ENCODE results near the gene APBB1.
A peak's percentile ranks its signal among the peaks of the same experiment; 100 is the strongest.

Gene APBB1

GRCh38 chr11:6437423-6437822, 18.5 kb upstream of the APBB1 start:
- TF ChIP-seq EP300 (IDR thresholded peaks at IDR 0.05; ENCODE audit: borderline replicate concordance): no peak

- TF ChIP-seq CREB1 (IDR thresholded peaks at IDR 0.05; ENCODE audit: low read depth) (no peak), CEBPB (IDR thresholded peaks at IDR 0.05) (no peak), YY1 (IDR thresholded peaks at IDR 0.05; ENCODE audit: low read depth) (no peak), TEAD4 (IDR thresholded peaks at IDR 0.05) (no peak), MAX (IDR thresholded peaks at IDR 0.05) (no peak)
Observed at GRCh38 chr11:6433998-6434660, 15.2 kb upstream of the APBB1 start.

GRCh38 chr11:6431861-6432260, 13.0 kb upstream of the APBB1 start:
- TF ChIP-seq EP300 (IDR thresholded peaks at IDR 0.05; ENCODE audit: borderline replicate concordance): 0 out of 2 replicates have a peak, but pooled peaks have one; percentile 24
- peak; percentile 72 for TF ChIP-seq TEAD4 (IDR thresholded peaks at IDR 0.05)
- TF ChIP-seq TAF1 (IDR thresholded peaks at IDR 0.05; ENCODE audit: low read depth): no peak
- TF ChIP-seq NFIC (IDR thresholded peaks at IDR 0.05): peak; percentile 55; the same call in 1 of the 2 replicates

GRCh38 chr11:6427516-6427915, 8.6 kb upstream of the APBB1 start:
- TF ChIP-seq FOXM1 (IDR thresholded peaks at IDR 0.05; ENCODE audit: borderline replicate concordance, low read depth): no peak
- no peak for TF ChIP-seq TCF12 (IDR thresholded peaks at IDR 0.05; ENCODE audit: low read depth)
- TF ChIP-seq RAD21 (IDR thresholded peaks at IDR 0.05; ENCODE audit: low read depth): no peak
- no peak for TF ChIP-seq TAF1 (IDR thresholded peaks at IDR 0.05; ENCODE audit: low read depth)
- no peak for TF ChIP-seq USF1 (IDR thresholded peaks at IDR 0.05)
- no peak for TF ChIP-seq CEBPB (IDR thresholded peaks at IDR 0.05)
- TF ChIP-seq TEAD4 (IDR thresholded peaks at IDR 0.05): no peak
- no peak for TF ChIP-seq REST (IDR thresholded peaks at IDR 0.05; ENCODE audit: low read depth)
- TF ChIP-seq CREB1 (IDR thresholded peaks at IDR 0.05; ENCODE audit: low read depth): no peak
- no peak for TF ChIP-seq MAX (IDR thresholded peaks at IDR 0.05)
- no peak for TF ChIP-seq ZBTB7A (IDR thresholded peaks at IDR 0.05; ENCODE audit: low read depth)
- TF ChIP-seq EP300 (IDR thresholded peaks at IDR 0.05; ENCODE audit: borderline replicate concordance): no peak

GRCh38 chr11:6420677-6421076, 1.8 kb upstream of the APBB1 start:
- TF ChIP-seq REST (IDR thresholded peaks at IDR 0.05; ENCODE audit: low read depth) (peak; percentile 80), USF1 (IDR thresholded peaks at IDR 0.05) (no peak)

GRCh38 chr11:6418557-6419008, 311 bp downstream of the APBB1 start:
- TF ChIP-seq TCF12 (IDR thresholded peaks at IDR 0.05; ENCODE audit: low read depth): no peak; the same call in 1 of the 2 replicates
- TF ChIP-seq YY1 (IDR thresholded peaks at IDR 0.05; ENCODE audit: low read depth): no peak
- no peak for TF ChIP-seq FOXM1 (IDR thresholded peaks at IDR 0.05; ENCODE audit: borderline replicate concordance, low read depth)
- no peak for TF ChIP-seq ZBTB7A (IDR thresholded peaks at IDR 0.05; ENCODE audit: low read depth)
- no peak for TF ChIP-seq NFIC (IDR thresholded peaks at IDR 0.05)
- no peak for TF ChIP-seq USF1 (IDR thresholded peaks at IDR 0.05)
- no peak for TF ChIP-seq CEBPB (IDR thresholded peaks at IDR 0.05)
- no peak for TF ChIP-seq REST (IDR thresholded peaks at IDR 0.05; ENCODE audit: low read depth)
